Gastrocnemius medialis (tissue), 4 donors: ENCODE results near the gene KAZN. TPM values are rescaled to one million over a fixed set of nuclear protein-coding genes. Genes with fewer than 3 reads are reported as not detected.

Source experiments
- ATAC-seq, 2 donors: fragments of 150-250 bp; one replicate each; pipeline ENCODE4 v1.9.1; 2016
- DNase-seq, 2 donors: peaks; one replicate each; pipeline ENCODE4 v3.0.0-alpha.2; 2019
- H3K27ac ChIP-seq, 4 donors: fragments of 200-600 bp; sonication (generic); 1 replicate in 1 of 4; 2 replicates in 3 of 4; pipeline ENCODE4 v1.5.1; 2016 to 2018; ENCODE audit warnings: mild to moderate bottlenecking in 2 of 4, moderate library complexity in 1 of 4
- H3K27me3 ChIP-seq, 3 donors: fragments of 200-600 bp; sonication (generic) in 2 of 3; 1 replicate in 1 of 3; 2 replicates in 2 of 3; pipeline versions ENCODE4 v1.5.1 to v1.6.0; 2016 to 2019; ENCODE audit warnings: mild to moderate bottlenecking in 1 of 3, moderate library complexity in 1 of 3
- H3K36me3 ChIP-seq, 2 donors: fragments of 200-600 bp; sonication (generic) in 1 of 2; one replicate each; pipeline ENCODE4 v1.5.1; 2017 to 2018
- H3K4me1 ChIP-seq, 2 donors: fragments of 200-600 bp; sonication (generic) in 1 of 2; one replicate each; pipeline ENCODE4 v1.5.1; 2016 to 2017; ENCODE audit warnings: mild to moderate bottlenecking in 2 of 2
- H3K4me3 ChIP-seq, 4 donors: fragments of 200-600 bp; sonication (generic) in 3 of 4; 1 replicate in 1 of 4; 2 replicates in 3 of 4; pipeline ENCODE4 v1.5.1; 2016 to 2019; ENCODE audit warnings: mild to moderate bottlenecking in 2 of 4
- H3K9me3 ChIP-seq, 3 donors: fragments of 200-600 bp; sonication (generic) in 2 of 3; 1 replicate in 1 of 3; 2 replicates in 2 of 3; pipeline ENCODE4 v1.5.1; 2016 to 2019
- CTCF ChIP-seq, 5 experiments: fragments of 450-650 bp in 3 of 5; fragments of 200-600 bp in 2 of 5; sonication (generic) in 2 of 5; IDR thresholded peaks in 4 of 5; conservative IDR thresholded peaks in 1 of 5; 1 replicate in 4 of 5; 2 replicates in 1 of 5; pipeline ENCODE4 v1.5.1; 2016 to 2019; ENCODE audit warnings: antibody characterized with exemption in 5 of 5, mild to moderate bottlenecking in 3 of 5, moderate library complexity in 3 of 5
- POLR2A ChIP-seq, 2 donors: fragments of 450-650 bp; IDR thresholded peaks; one replicate each; pipeline ENCODE4 v1.6.1; 2017; ENCODE audit warnings: antibody characterized with exemption in 2 of 2, mild to moderate bottlenecking in 2 of 2, moderate library complexity in 2 of 2
- in situ Hi-C, 4 donors: fragments of 200-750 bp; cut with MboI; loops; one replicate each; pipeline versions ENCODE4 v1.15.0 to v1.8.0; 2017; ENCODE audit warnings: low sequenced_read_pairs in 4 of 4
- intact Hi-C: fragments of 100-400 bp; cut with DNase I; formaldehyde crosslinking; loops from one replicate; pipeline ENCODE4 v1.15.1; 2023; ENCODE audit warnings: low total_unique reads
- total RNA-seq, 4 donors: library from RNA; depleted of rRNA; stranded (reverse); fragments of >200 nt; gene quantifications; one replicate each; pipeline versions ENCODE4 v1.1.0 to v1.2.3, GENCODE V29; 2016

The KAZN gene
- total RNA-seq, 4 donors from 2014 or later: 0.05 to 2.2 (median 1.00) TPM

- no peak overlapping the region for H3K27ac ChIP-seq
- intact Hi-C loops: no loop called here
- no peak for ATAC-seq
- no peak overlapping the region for H3K4me3 ChIP-seq
- TF ChIP-seq POLR2A (IDR thresholded peaks at IDR 0.05) (no peak), CTCF (IDR thresholded peaks at IDR 0.05 in 4 of 5, conservative IDR thresholded peaks at IDR 0.05 in 1 of 5) (no peak)
- no peak for DNase-seq
- no peaks in the 10 kb centered on the region for H3K27me3 ChIP-seq
- no peaks in the 10 kb centered on the region for H3K36me3 ChIP-seq
- in situ Hi-C loops: no loop called here
- no peaks in the 10 kb centered on the region for H3K4me1 ChIP-seq
- no peaks in the 10 kb centered on the region for H3K9me3 ChIP-seq
These were observed 107.3 kb downstream of the KAZN start for GRCh38 chr1:14705824-14706223.

GRCh38 chr1:14706631-14707030, 108.1 kb downstream of the KAZN start:
- in situ Hi-C loops: no loop called here
- ATAC-seq: no peak
- TF ChIP-seq POLR2A (IDR thresholded peaks at IDR 0.05) (no peak), CTCF (IDR thresholded peaks at IDR 0.05 in 4 of 5, conservative IDR thresholded peaks at IDR 0.05 in 1 of 5) (no peak)

GRCh38 chr1:14707531-14708445, 109.3 kb downstream of the KAZN start:
- Histone ChIP-seq H3K4me1 (no peaks in the 10 kb centered on the region), H3K4me3 (no peak overlapping the region), H3K27ac (no peak overlapping the region), H3K36me3 (no peaks in the 10 kb centered on the region), H3K9me3 (no peaks in the 10 kb centered on the region), H3K27me3 (no peaks in the 10 kb centered on the region)
- TF ChIP-seq POLR2A (IDR thresholded peaks at IDR 0.05) (no peak), CTCF (IDR thresholded peaks at IDR 0.05 in 4 of 5, conservative IDR thresholded peaks at IDR 0.05 in 1 of 5) (no peak)
- ATAC-seq (peak in 1 of 2 donors; percentile 16), DNase-seq (no peak)
- in situ Hi-C loops (no loop called here), intact Hi-C loops (no loop called here)

More at GRCh38 chr1:14706631-14707030, 108.1 kb downstream of the KAZN start:
- Histone ChIP-seq H3K4me1 (no peaks in the 10 kb centered on the region), H3K9me3 (no peaks in the 10 kb centered on the region), H3K4me3 (no peak overlapping the region), H3K36me3 (no peaks in the 10 kb centered on the region), H3K27ac (no peak overlapping the region), H3K27me3 (no peaks in the 10 kb centered on the region)
- intact Hi-C loops: no loop called here
- no peak for DNase-seq

GRCh38 chr1:14710331-14710730, 111.8 kb downstream of the KAZN start:
- DNase-seq: no peak
- Histone ChIP-seq H3K4me1 (no peaks in the 10 kb centered on the region), H3K27me3 (no peaks in the 10 kb centered on the region), H3K4me3 (no peak overlapping the region), H3K36me3 (no peaks in the 10 kb centered on the region), H3K27ac (no peak overlapping the region), H3K9me3 (no peaks in the 10 kb centered on the region)
- ATAC-seq: no peak
- in situ Hi-C loops (no loop called here), intact Hi-C loops (no loop called here)
- TF ChIP-seq POLR2A (IDR thresholded peaks at IDR 0.05) (no peak), CTCF (IDR thresholded peaks at IDR 0.05 in 4 of 5, conservative IDR thresholded peaks at IDR 0.05 in 1 of 5) (no peak)
